Activated CD8-positive, alpha-beta T cell treated with anti-CD3 and anti-CD28 coated beads, Interleukin-2, amount 10 ng/mL, durations not matched to agents 7 days and 5 days (primary cell): ENCODE results near the gene ATP11B. TPM values are rescaled to one million over a fixed set of nuclear protein-coding genes. Genes with fewer than 3 reads are reported as not detected.
"Not testable (repeated sequence)": the region's sequence is repeated elsewhere in the genome, so short reads cannot be mapped to it uniquely, and the experiment has no call there.

Source experiments
- ATAC-seq: fragments of 150-1000 bp; cut with Tn5 transposase; one replicate; pipeline ENCODE4 v1.10.0; 2021; ENCODE audit warnings: moderate library complexity
- CTCF ChIA-PET: fragments of 350-600 bp; sonication (Branson Sonifier 250); formaldehyde crosslinking; loops from one replicate; lab custom pipeline; 2021; ENCODE audit warnings: antibody characterized with exemption; lab: Charles Lee
- POLR2A ChIA-PET: fragments of 350-600 bp; sonication (Branson Sonifier 250); formaldehyde crosslinking; loops from one replicate; lab custom pipeline; 2021; ENCODE audit warnings: antibody characterized with exemption; lab: Charles Lee
- DNase-seq: peaks from one replicate; pipeline ENCODE4 v3.0.0-alpha.2; 2020
- H3K27ac Mint-ChIP-seq: one replicate; pipeline ENCODE4 v1.8.0; 2021; ENCODE audit warnings: mild to moderate bottlenecking, mixed read lengths
- H3K27me3 Mint-ChIP-seq: one replicate; pipeline ENCODE4 v1.8.0; 2021; ENCODE audit warnings: low read depth, mixed read lengths
- H3K36me3 Mint-ChIP-seq: one replicate; pipeline ENCODE4 v1.8.0; 2021; ENCODE audit warnings: low read depth, mixed read lengths
- H3K4me1 Mint-ChIP-seq: one replicate; pipeline ENCODE4 v1.8.0; 2021; ENCODE audit warnings: low read depth, mixed read lengths
- H3K4me3 Mint-ChIP-seq: one replicate; pipeline ENCODE4 v1.8.0; 2021; ENCODE audit warnings: mild to moderate bottlenecking, mixed read lengths
- H3K9me3 Mint-ChIP-seq: one replicate; pipeline ENCODE4 v1.8.0; 2022; ENCODE audit warnings: mixed read lengths; ENCODE audit not compliant: insufficient read depth
- total RNA-seq, 2 experiments: library from RNA; stranded (reverse); gene quantifications; one replicate each; pipeline ENCODE4 v1.2.3, GENCODE V29; 2021

Gene ATP11B
- total RNA-seq, 2 experiments from 2014 or later, result 124 to 125 TPM

DNA sequence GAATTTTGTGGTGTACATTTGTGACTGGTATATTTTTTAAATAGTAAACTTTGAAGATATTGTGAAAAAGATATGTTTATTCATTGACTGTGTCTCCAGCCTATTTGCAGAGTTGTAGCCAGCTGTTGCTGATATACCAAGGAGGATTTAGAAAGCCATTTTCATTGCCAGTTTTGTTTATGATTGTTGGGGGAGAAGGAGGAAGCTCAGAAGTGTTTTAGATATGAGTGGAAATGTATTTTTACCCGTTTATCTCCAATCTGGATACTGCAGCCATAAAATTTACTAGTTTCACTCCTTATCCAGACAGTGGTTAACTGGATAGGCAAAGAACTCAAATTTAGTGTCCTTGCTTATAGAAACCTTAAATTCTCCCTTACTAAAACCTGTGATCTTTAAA is 18.8 kb downstream of the ATP11B start:
- POLR2A ChIA-PET, result no interaction called here

DNA sequence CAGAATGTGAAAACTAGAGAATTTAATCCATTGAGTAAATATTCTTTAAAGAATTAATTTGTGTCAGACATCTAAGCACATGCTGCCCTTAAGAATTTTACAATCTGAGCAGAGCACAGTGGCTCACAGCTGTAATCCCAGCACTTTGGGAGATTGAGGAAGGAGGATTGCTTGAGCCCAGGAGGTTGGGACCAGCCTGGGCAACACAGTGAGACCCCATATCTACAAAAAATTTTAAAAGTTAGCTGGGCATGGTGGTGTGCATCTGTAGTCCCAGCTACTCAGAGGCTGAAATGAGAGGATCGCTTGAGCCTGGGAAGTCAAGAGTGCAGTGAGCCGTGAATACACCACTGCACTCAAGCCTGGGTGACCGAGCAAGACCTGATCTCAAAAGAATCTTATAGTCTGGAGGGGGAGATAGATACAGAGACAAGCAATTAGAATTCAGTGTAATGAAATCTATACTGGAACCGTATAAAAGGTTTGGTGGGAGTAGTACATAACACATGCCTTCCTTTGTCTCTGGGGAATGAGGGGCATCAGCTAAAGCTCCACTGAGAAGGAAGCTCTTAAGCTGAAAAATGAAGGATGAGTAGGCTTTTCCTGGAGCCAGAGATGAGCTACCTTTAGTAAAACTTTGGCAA is 21.2 kb downstream of the ATP11B start:
- no peak for ATAC-seq
- H3K4me1 Mint-ChIP-seq, result peaks cover 20% of the 10 kb centered on the region
- POLR2A ChIA-PET, result interaction anchor here (1.0 kb wide), 1 partner anchor 22 kb away, joined by 3 read pairs; no protein-coding TSS in a partner anchor

More for the DNA sequence above, 18.8 kb downstream of the ATP11B start:
- Mint-ChIP-seq H3K4me1 (peaks cover 20% of the 10 kb centered on the region), H3K4me3 (no peak overlapping the region), H3K27ac (no peak overlapping the region), H3K36me3 (peaks cover 15% of the 10 kb centered on the region), H3K27me3 (no peaks in the 10 kb centered on the region), H3K9me3 (no peaks in the 10 kb centered on the region)
- ATAC-seq (no peak), DNase-seq (no peak)
- CTCF ChIA-PET, result no interaction called here

DNA sequence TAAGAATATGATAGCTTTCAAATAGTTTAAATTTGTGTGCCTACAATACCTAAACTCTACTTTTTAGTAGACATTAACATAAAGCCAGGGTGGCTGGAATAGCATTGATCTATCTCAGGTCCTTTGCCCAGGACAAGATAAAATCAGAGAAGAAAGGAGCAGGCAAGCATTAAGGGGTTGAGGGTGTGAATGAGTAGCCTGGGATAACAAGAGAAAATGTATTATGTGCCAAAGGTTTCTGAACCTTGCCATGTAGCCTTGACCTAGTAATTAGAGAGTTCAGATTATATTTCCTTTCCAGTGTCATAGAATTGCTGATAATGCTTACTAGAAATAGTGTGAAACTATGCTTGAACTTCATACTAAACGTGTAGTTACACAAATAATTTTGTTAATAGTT is 22.9 kb downstream of the ATP11B start:
- no peaks in the 10 kb centered on the region for H3K9me3 Mint-ChIP-seq
- no peak overlapping the region for H3K4me3 Mint-ChIP-seq
- no peak for DNase-seq
- H3K27me3 Mint-ChIP-seq, result no peaks in the 10 kb centered on the region
- ChIA-PET CTCF (interaction anchor here (1.1 kb wide), 1 partner anchor 103 kb away, joined by 3 read pairs; no protein-coding TSS in a partner anchor), POLR2A (no interaction called here)
- no peak for ATAC-seq
- H3K4me1 Mint-ChIP-seq, result peaks cover 17% of the 10 kb centered on the region
- peaks cover 22% of the 10 kb centered on the region for H3K36me3 Mint-ChIP-seq
- H3K27ac Mint-ChIP-seq, result no peak overlapping the region

More for the DNA sequence above, 21.2 kb downstream of the ATP11B start:
- H3K4me3 Mint-ChIP-seq, result no peak overlapping the region
- peaks cover 17% of the 10 kb centered on the region for H3K36me3 Mint-ChIP-seq
- H3K27ac Mint-ChIP-seq, result no peak overlapping the region
- no peaks in the 10 kb centered on the region for H3K9me3 Mint-ChIP-seq
- no peak for DNase-seq
- CTCF ChIA-PET, result no interaction called here
- no peaks in the 10 kb centered on the region for H3K27me3 Mint-ChIP-seq

DNA sequence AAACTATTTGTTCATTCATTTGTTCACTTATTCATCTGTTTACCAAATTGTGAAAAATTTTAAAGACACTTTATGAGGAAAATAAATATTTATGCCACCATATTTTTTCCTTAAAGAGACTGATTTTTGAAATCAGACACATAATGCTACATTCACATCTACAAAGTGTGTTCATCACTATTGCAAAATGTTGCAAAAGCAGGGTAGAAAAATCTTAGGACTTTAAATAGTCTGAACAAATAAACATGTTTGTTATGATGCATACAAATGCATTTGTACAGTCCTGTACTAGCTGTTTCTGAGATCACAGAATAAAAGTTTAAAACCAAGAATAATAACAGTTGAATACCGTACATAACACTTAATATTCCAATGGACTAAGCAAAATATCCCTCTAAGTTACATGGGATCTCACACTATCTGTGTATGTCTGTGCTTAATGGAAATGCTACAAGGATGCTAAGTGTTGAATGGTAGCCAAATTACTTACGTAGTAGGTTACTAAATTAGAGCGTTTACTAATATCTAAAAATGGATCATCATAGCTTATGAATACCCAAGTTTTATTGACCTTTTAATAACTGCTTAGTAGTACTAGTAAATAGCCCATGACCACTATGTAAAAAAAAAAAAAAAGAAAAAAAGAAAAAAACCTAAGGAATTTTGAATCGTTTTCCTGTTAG is 25.1 kb downstream of the ATP11B start:
- Mint-ChIP-seq H3K27ac (no peak overlapping the region), H3K4me1 (peaks cover 10% of the 10 kb centered on the region), H3K9me3 (no peaks in the 10 kb centered on the region), H3K4me3 (no peak overlapping the region), H3K27me3 (no peaks in the 10 kb centered on the region), H3K36me3 (peaks cover 33% of the 10 kb centered on the region)
- DNase-seq (no peak), ATAC-seq (no peak)
- POLR2A ChIA-PET, result no interaction called here
- CTCF ChIA-PET, result interaction anchor here (1.4 kb wide), 1 partner anchor 104 kb away, joined by 3 read pairs; no protein-coding TSS in a partner anchor

DNA sequence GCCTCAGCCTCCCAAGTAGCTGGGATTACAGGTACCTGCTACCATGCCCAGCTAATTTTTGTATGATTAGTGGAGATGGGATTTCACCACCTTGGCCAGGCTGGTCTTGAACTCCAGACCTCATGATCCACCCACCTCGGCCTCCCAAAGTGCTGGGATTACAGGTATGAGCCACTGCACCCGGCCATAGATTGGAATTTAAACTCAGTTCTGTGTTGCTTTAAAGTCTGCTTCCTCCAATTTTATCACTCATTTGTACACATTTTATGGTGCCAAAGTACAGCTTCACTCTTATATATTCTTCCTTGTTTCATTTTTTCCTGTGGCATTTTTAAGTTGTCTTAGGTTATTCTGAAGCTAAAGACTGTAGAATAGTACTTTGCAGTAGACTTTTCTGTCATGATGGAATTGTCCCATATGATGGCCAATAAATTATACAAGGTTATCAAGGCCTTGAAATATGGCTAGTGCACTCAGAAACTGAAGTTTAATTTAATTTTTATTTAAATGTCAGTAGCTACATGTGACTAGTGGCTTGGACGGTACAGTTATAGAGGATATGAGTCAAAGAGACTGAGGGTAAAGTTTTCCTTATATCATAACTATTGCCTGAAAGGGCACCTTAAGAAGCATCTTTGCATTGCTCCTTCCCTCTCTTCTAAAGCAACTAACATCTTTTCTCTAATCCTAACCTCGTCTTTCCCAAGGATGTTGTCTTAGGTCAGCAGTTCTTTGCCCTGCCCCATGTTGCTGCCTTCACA is 28.1 kb downstream of the ATP11B start:
- H3K27ac Mint-ChIP-seq, result no peak overlapping the region
- no peak for ATAC-seq
- H3K4me1 Mint-ChIP-seq, result peaks cover 10% of the 10 kb centered on the region
- no peak overlapping the region for H3K4me3 Mint-ChIP-seq
- H3K27me3 Mint-ChIP-seq, result no peaks in the 10 kb centered on the region
- ChIA-PET POLR2A (no interaction called here), CTCF (interaction anchor here (1.3 kb wide), 1 partner anchor 16 kb away, joined by 5 read pairs; no protein-coding TSS in a partner anchor)
- DNase-seq, result no peak
- no peaks in the 10 kb centered on the region for H3K9me3 Mint-ChIP-seq
- H3K36me3 Mint-ChIP-seq, result peaks cover 53% of the 10 kb centered on the region

DNA sequence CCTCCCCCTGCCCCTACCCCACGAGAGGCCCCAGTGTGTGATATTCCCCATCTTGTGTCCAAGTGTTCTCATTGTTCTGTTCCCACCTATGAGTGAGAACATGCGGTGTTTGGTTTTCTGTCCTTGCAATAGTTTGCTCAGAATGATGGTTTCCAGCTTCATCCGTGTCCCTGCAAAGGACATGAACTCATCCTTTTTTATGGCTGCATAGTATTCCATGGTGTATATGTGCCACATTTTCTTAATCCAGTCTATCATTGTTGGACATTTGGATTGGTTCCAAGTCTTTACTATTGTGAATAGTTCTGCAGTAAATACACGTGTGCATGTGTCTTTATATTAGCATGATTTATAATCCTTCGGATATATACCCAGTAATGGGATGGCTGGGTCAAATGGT is 29.0 kb downstream of the ATP11B start:
- ATAC-seq, POLR2A ChIA-PET, H3K9me3 Mint-ChIP-seq, H3K27ac Mint-ChIP-seq, H3K4me3 Mint-ChIP-seq, DNase-seq, CTCF ChIA-PET, H3K27me3 Mint-ChIP-seq: not testable (repeated sequence)
- Mint-ChIP-seq H3K4me1 (peaks cover 12% of the 10 kb centered on the region), H3K36me3 (peaks cover 61% of the 10 kb centered on the region)

DNA sequence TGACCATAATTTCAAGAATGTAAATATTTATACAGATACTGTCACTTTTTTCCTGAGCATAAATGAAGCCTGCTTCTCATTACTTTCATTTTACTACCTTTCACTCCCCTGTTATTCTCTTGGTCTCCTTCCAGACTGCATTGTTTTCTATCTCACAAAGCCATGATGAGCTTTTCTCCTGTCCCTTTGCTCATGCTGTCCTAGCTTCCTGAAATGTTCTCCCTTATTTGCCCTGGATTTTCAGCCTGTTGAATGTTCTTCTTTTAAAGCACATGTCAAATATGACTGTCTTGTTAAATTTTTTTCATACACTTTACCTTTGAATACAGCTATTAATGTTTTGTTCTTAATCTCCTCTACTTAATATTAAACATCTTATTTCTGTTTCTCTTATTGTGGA is 31.7 kb downstream of the ATP11B start:
- Mint-ChIP-seq H3K4me1 (peaks cover 6% of the 10 kb centered on the region), H3K4me3 (no peak overlapping the region), H3K27ac (no peak overlapping the region), H3K36me3 (peaks cover 63% of the 10 kb centered on the region), H3K27me3 (no peaks in the 10 kb centered on the region), H3K9me3 (no peaks in the 10 kb centered on the region)
- ChIA-PET POLR2A (no interaction called here), CTCF (no interaction called here)
- DNase-seq, result no peak
- no peak for ATAC-seq

DNA sequence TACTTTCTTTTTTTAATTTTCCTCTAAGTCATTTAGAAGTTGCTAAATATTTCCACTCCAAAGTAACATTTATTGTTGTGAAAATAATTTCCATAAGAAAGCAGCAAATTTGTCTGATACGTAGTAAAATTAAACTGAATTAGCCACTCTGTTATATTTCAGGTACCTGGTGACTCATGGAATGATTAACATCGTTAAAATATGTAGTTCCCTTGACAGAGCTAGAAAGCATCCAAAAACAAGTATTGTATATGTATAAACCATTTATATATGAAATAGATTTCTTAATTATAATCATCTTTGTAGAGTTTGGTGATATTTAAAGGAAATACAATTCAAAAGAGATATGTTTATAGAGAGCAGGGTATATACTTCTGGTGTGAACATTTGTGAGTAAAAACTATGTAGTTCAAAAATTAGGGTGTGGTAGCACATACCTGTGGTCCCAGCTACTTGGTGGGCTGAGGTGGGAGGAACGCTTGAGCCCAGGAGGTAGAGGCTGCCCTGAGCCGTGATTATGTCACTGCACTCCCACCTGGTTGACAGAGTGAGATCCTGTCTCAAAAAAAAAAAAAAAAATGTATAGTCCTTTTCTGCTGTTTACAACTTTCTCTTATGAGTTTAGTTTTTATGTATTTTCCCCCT is 36.6 kb downstream of the ATP11B start:
- H3K36me3 Mint-ChIP-seq, result peaks cover 58% of the 10 kb centered on the region
- CTCF ChIA-PET, result interaction anchor here (1.0 to 1.4 kb wide), 3 partner anchors 33 to 119 kb away, joined by 3 to 5 read pairs (median 3); no protein-coding TSS in a partner anchor

DNA sequence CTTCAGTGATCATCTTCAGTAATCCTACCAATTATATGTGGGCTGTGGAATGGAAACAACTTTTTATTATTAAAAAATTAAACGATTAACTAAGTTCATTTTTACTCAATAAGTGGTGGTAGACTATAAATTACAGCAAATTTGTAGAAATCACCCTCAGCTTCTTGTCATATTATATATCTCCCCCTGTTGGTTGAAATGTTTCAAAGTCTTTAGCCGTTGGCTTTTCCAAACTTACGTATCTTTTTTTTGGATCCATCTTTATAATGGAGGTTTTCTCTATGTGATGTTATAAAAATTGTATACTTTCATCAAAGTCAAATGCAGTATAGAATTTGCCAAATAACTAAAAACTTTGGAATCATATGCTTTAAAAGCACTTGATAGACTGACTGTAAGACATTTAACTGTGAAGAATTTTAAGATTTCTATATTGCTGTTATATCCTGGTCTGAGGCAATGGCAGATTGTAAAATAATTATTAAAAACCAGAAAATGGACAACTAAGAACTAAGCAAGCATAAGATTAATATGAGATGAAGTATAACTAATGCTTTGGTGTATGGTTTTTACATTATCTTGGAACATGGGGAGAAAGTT is 44.7 kb downstream of the ATP11B start:
- Mint-ChIP-seq H3K36me3 (peaks cover 60% of the 10 kb centered on the region), H3K27ac (no peak overlapping the region), H3K9me3 (no peaks in the 10 kb centered on the region), H3K4me3 (no peak overlapping the region), H3K27me3 (no peaks in the 10 kb centered on the region), H3K4me1 (peaks cover 2% of the 10 kb centered on the region)
- ChIA-PET POLR2A (interaction anchor here (0.7 kb wide), 1 partner anchor 648 kb away, joined by 3 read pairs; no protein-coding TSS in a partner anchor), CTCF (interaction anchor here (1.5 to 3.1 kb wide), 3 partner anchors 17 to 123 kb away, joined by 5 to 35 read pairs (median 5); no protein-coding TSS in a partner anchor)
- ATAC-seq, result no peak
- no peak for DNase-seq

More for the DNA sequence above, 36.6 kb downstream of the ATP11B start:
- H3K9me3 Mint-ChIP-seq, result no peaks in the 10 kb centered on the region
- peaks cover 15% of the 10 kb centered on the region for H3K4me1 Mint-ChIP-seq
- H3K4me3 Mint-ChIP-seq, result no peak overlapping the region
- no peak overlapping the region for H3K27ac Mint-ChIP-seq
- no peak for ATAC-seq
- no peak for DNase-seq
- H3K27me3 Mint-ChIP-seq, result no peaks in the 10 kb centered on the region
- POLR2A ChIA-PET, result interaction anchor here (0.6 to 0.9 kb wide), 2 partner anchors 10 kb away, joined by 3 read pairs; no protein-coding TSS in a partner anchor

DNA sequence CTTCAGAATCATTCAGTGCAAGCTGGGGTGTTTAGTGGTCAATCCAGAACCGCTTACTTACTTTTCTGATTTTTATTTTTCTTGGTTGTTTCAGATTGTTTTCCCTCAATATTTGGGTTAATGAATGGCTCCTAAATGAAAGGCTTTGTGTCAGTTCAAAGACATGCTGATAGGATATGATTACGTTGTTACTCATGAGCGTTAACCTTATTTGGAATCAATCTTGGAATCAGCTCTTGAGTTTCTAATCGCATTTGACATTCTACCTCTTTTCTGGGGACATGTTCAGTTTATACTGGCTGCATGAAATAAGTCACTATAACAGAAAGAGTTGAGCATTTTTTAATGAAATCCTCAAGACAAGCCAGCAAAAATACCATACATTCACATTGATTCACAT is 50.2 kb downstream of the ATP11B start:
- H3K27ac Mint-ChIP-seq, result no peak overlapping the region

DNA sequence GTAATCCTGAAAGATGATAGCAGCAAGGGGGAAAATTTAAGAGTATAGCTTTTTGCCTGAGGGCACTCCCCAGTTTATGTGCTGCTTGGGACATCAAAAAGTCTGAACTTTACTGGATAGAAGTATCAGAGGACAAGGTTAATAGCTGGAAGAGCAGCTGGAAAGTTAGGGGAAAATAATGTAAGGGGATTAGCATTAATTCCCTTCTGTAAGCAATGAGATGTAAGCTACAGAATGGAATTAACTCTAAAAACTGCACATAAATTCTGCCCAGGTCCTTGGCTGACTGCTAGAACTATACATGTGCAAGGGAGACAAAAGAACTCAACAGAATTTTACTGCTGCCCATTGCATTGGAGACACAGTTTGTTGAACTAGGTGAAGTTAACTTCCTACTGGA is 55.6 kb downstream of the ATP11B start:
- H3K9me3 Mint-ChIP-seq, result no peaks in the 10 kb centered on the region
- ChIA-PET POLR2A (no interaction called here), CTCF (interaction anchor here (0.8 kb wide), 1 partner anchor 135 kb away, joined by 3 read pairs; no protein-coding TSS in a partner anchor)
- no peak for DNase-seq
- H3K27me3 Mint-ChIP-seq, result no peaks in the 10 kb centered on the region
- H3K27ac Mint-ChIP-seq, result no peak overlapping the region
- peaks cover 61% of the 10 kb centered on the region for H3K36me3 Mint-ChIP-seq
- H3K4me3 Mint-ChIP-seq, result no peak overlapping the region
- no peak for ATAC-seq
- H3K4me1 Mint-ChIP-seq, result no peaks in the 10 kb centered on the region

More for the DNA sequence above, 50.2 kb downstream of the ATP11B start:
- DNase-seq (no peak), ATAC-seq (no peak)
- no peaks in the 10 kb centered on the region for H3K27me3 Mint-ChIP-seq
- peaks cover 54% of the 10 kb centered on the region for H3K36me3 Mint-ChIP-seq
- ChIA-PET POLR2A (no interaction called here), CTCF (interaction anchor here (3.3 kb wide), 1 partner anchor 129 kb away, joined by 10 read pairs; no protein-coding TSS in a partner anchor)
- no peak overlapping the region for H3K4me3 Mint-ChIP-seq
- H3K4me1 Mint-ChIP-seq, result no peaks in the 10 kb centered on the region
- no peaks in the 10 kb centered on the region for H3K9me3 Mint-ChIP-seq
